Gastrocnemius medialis (tissue), 4 donors: Measurements from ENCODE around the gene SMYD2.

Experiments used
- POLR2A ChIP-seq, 2 donors: fragments of 450-650 bp; IDR thresholded peaks; one replicate each; pipeline ENCODE4 v1.6.1; 2017; ENCODE audit warnings: antibody characterized with exemption in 2 of 2, mild to moderate bottlenecking in 2 of 2, moderate library complexity in 2 of 2
- TF ChIP-seq, protein P1 (sequence below), 5 experiments: fragments of 450-650 bp in 3 of 5; fragments of 200-600 bp in 2 of 5; sonication (generic) in 2 of 5; IDR thresholded peaks in 4 of 5; conservative IDR thresholded peaks in 1 of 5; 1 replicate in 4 of 5; 2 replicates in 1 of 5; pipeline ENCODE4 v1.5.1; 2016 to 2019; ENCODE audit warnings: antibody characterized with exemption in 5 of 5, mild to moderate bottlenecking in 3 of 5, moderate library complexity in 3 of 5

DNA sequence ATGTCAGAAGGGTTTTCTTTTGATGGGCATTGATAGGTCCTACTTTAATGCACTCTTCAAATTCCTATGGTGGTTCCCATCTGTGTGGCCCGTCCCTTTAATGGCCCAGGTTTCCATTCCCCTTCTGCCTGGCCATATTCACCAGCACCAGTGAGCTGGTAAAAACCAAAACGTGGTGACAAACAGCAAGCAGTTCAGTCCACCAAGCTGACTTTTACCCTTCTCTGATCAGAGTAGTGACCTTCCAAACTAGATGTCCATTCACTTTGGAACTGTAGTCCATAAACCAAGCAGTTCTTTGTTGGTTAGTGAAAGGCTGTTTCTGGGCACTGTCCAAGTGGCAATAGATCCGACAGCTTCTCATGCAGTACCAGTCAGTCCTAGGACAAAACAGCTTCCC lies 60.5 kb downstream of the SMYD2 start:
- TF ChIP-seq POLR2A (IDR thresholded peaks at IDR 0.05) = no peak
- TF ChIP-seq, protein P1, sequence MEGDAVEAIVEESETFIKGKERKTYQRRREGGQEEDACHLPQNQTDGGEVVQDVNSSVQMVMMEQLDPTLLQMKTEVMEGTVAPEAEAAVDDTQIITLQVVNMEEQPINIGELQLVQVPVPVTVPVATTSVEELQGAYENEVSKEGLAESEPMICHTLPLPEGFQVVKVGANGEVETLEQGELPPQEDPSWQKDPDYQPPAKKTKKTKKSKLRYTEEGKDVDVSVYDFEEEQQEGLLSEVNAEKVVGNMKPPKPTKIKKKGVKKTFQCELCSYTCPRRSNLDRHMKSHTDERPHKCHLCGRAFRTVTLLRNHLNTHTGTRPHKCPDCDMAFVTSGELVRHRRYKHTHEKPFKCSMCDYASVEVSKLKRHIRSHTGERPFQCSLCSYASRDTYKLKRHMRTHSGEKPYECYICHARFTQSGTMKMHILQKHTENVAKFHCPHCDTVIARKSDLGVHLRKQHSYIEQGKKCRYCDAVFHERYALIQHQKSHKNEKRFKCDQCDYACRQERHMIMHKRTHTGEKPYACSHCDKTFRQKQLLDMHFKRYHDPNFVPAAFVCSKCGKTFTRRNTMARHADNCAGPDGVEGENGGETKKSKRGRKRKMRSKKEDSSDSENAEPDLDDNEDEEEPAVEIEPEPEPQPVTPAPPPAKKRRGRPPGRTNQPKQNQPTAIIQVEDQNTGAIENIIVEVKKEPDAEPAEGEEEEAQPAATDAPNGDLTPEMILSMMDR (IDR thresholded peaks at IDR 0.05 in 4 of 5, conservative IDR thresholded peaks at IDR 0.05 in 1 of 5) = no peak
